Myocyte (in vitro differentiated cells): ENCODE results near the gene ITPK1. TPM values are rescaled to one million over a fixed set of nuclear protein-coding genes. Genes with fewer than 3 reads are reported as not detected.
"Not testable (repeated sequence)": the region's sequence is repeated elsewhere in the genome, so short reads cannot be mapped to it uniquely, and the experiment has no call there.

Source experiments
- DNase-seq: peaks from one replicate; pipeline ENCODE4 v3.0.0-alpha.2; 2012; ENCODE audit warnings: low read depth
- total RNA-seq: library from RNA; depleted of rRNA; stranded (reverse); fragments of >200 nt; gene quantifications from 2 replicates; pipeline ENCODE4 v1.2.3, GENCODE V29; 2014

The ITPK1 gene
- total RNA-seq, 1 donor from 2014 or later: 19.1 TPM

DNA sequence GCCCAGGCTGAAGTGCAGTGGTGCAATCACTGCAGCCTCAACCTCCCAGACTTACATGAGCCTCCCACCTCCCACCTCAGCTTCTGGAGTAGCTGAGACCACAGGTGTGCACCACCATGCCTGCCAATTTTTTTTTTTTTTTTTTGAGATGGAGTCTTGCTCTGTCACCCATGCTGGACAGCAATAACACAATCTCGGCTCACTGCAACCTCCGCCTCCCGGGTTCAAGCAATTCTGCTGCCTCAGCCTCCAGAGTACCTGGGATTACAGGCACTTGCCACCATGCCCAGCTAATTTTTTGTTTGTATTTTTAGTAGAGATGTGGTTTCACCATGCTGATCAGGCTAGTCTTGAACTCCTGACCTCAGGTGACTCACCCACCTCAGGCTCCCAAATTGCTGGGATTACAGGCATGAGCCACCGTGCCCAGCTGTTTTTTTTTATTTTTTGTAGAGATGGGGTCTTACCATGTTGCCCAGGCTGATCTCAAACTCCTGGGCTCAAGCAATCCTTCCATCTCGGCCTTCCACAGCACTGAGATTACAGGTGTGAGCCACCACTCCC lies 15.6 kb upstream of the ITPK1 start:
- DNase-seq: not testable (repeated sequence)

DNA sequence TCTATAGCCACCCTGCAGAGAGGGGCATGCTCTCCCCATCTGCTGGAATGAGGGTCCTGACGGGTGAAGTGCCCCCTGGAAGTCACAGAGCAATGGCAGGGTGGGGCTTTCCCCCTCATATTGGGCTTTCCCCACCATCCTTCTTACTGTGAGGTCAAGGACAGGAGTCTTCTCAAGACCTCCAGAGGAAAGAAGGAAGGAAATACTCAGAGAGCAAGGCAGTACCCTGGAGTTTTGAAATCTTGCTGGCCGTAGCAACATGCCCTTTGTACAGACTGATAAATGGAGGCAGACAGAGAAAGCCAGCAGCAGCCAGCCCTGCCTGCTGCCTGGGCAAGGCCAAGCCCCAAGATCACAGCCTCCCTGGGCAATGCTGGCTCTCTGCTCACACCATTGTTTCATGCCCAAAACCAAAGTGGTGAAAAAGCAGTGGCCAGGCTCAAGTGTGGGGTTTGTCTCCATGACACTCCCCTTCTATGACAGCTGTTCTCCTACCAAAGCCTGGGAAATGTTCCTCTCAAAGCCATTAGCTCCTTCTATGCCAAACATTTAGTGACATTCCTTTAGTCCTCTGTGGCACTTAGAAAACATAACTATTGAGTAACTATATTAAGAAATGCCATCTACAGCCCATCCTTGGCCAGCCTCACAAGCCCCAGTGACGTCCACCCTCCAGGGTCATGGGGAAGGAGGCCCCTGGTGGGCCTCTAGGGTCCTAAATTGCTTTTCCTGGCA lies 13.2 kb upstream of the ITPK1 start:
- DNase-seq: peak; percentile 85

DNA sequence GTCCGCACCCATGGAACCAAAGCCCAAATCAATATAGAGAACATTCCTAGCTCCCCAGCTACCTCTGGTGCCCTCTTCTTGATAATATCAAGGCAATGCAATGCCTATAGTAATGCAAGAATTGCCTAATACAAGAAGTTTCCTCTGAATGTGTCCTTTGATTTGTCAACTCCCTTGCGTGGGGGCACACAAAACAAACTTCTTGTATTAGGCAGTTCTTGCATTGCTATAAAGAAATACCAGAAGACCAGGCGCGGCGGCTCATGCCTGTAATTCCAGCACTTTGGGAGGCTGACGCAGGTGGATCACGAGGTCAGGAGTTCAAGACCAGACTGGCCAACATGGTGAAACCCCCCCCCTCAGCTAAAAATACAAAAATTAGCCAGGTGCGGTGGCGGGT lies 10.4 kb upstream of the ITPK1 start:
- DNase-seq: no peak

DNA sequence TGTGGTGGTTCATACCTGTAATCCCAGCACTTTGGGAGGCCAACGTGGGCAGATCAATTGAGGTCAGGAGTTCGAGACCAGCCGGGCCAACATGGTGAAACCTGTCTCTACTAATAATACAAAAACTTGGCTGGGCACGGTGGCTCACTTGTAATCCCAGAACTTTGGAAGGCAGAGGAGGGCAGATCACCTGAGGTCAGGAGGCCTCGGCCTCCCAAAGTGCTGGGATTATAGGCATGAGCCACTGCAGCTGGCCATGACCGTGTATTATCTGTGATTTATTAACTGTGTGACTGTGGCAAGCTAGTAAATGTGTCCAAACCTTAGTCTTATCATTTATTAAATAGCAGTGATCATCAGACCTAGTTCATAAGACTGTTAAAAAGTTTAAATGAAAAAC lies 7.1 kb upstream of the ITPK1 start:
- DNase-seq: no peak

DNA sequence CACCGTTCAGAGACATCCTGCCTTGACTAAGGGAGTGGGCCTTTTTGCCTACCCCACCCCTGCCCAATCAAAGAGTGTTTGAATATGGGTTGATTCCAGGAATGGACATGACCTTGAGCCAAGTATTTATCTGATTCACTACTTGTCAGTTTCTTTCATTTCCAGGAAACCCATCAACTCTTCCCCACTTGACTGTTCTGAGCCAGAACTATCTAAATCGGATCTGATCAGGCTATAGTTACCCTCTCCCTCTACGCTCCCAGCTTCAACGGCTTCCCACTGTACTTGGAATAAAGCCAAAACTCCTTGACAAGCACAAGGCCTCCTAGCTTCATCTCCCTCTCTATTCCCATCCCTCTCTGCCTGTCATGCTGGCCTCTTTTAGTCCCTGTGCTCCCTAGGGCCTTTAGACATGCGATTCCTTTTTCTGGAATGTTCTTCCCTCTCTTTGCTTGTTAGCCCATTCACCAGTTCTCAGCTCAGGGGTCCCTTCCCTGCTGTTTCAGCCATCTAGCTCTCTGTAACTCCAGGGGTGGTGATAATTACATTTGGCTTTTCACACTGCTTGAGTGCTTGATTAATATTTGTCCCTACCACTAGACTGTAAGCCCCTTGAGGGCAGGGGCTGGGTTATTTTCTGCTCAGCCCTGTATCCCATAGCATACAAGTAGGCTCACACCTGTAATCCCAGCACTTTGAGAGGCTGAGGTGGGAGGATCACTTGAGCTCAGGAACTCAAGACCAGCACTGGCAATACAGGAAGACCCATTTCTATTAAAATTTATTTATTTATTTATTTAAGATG lies 5.5 kb upstream of the ITPK1 start:
- no peak for DNase-seq

DNA sequence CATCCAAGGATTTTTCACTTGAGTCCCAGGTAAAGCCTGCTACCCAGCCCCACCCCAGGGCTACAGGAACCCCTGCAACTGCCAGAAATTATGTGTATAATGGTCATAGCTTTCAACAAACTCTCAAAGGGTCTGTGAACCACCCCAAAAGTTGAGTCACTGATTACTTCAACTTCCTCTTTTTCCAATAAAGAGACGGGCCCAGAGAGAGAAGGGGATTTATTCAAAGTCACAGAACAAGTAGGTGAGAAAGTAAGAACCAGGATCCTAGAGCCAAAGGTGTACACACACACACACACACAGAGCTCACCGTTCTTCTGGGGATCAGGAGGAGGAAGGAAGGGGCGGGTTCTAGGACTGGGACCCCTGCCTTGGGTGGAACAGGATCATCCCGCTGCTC lies 4.8 kb upstream of the ITPK1 start:
- DNase-seq: no peak

DNA sequence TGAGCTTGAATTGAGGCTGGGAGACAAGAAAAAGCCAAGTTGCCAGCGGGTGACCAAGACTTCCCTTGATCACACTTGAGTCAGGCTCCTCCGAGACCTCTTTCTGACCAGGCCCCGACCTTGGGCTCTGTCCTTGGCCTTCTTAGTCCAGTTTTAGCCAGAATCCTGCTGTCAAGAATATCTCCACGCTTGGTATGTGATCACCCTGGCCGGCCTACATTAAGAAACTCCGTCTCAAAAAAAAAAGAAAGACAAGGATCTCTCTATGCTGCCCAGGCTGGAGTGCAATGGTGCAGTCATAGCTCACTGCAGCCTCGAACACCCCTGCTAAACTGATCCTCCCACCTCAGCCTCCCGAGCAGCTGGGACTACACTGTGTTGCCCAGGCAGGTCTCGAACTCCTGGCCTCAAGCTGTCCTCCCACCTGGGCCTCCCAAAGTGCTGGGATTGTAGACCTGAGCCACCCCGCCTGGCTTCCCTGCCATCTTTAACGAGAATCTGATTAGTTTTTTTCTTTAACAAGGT lies 1.0 kb upstream of the ITPK1 start:
- DNase-seq: no peak

DNA sequence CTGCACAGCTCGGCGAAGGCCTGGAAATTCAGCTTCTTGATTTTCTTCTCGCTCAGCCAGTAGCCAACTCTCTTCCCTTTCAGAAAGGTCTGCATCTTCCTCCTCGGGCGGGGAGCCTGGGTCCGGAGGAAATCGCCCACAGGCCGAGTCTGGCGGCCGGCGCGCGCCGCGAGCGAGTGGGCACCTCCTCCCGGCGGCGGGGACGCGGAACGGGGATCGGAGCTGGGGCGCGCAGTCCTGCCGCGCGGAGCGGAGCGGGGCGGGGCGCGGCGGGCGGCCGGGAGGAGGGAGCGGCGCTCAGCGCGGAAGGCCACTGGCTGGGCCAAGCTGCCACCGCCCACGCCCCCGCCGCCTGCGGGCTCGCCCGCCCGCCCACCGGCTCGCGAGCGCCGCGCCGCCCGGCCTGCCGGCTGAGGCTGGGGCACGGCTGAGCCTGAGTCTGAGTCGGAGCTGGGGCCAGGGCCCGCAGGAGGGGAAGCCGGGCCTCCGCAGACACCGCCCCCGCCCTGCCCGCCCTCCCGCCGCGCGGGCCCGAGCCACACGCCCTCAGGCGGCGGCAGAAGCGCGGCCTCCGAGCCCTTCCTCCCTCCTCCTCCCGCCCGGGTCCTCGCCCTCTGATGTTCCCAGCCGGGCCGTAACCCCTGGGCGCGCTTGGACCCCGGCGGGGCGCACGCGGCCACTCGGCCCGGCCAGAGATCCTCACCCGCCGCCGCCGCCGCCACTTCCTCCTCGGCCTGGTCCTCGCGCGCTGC lies 480 bp downstream of the ITPK1 start:
- peak; percentile 88 for DNase-seq

DNA sequence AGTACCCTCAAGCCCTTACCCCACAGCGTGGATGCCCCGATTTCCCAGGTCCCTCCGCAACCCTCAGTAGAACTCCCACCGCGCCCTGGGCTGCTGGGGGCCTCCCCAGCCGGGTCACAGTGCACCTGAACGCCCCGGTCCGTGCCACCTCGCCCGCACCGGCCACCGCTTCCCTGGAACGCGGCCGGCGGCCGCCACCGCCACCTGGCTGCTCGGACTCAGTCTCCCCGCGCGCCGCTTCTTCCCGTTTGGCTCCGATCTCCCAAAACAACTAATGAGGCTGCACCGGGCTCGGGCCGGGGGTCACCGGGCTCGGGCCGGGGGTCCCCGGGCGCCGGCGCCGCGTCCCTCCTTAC lies 1.0 kb downstream of the ITPK1 start:
- no peak for DNase-seq

DNA sequence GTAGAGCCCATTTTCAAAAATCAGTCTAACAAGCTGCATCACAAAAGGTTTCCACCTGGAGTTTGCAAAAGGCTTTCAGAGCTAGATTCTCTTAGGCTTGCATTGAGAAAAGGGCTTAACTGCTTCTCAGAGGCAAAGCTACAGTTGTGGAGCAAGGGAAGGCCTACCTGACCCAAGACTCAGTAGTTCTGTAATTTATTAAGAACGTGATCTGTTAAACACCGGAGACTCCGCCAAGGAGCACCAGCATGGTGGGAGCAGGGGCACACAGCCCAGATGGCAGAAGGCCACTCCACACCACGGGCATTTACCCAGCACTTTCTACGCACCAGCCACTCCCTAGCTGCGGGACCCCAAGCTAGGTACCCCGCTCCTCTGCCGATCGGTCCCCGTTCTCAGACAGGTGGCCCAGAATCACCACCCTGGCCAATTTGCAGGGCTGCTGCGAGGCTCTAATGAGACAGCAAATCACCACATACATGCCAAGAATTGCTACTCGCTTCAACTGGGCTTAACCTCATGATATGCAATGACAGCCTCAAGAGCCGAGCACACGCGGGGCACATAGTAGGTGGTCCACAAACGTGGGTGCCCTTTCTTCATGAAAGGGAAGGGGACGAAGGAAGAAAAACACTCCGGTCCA lies 1.5 kb downstream of the ITPK1 start:
- DNase-seq: no peak

DNA sequence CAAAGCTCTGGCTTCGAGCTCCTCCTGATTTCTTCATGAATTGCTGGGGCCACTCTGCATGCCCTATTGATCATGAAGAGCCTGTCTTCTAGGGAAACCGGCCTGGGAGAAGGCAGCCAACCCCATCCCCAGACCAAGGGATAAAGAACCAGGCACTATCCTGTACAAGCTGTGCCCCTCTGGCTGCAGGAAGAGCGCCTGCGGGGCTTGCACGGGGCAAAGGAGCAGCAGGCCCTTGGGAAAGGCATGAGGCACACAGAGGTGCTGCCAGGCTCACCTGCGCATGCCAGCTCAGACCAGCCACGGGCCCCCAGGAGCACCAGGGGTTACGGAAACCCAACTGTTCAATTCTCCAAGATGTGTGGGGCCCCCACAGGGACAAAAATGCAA lies 2.1 kb downstream of the ITPK1 start:
- DNase-seq: no peak

DNA sequence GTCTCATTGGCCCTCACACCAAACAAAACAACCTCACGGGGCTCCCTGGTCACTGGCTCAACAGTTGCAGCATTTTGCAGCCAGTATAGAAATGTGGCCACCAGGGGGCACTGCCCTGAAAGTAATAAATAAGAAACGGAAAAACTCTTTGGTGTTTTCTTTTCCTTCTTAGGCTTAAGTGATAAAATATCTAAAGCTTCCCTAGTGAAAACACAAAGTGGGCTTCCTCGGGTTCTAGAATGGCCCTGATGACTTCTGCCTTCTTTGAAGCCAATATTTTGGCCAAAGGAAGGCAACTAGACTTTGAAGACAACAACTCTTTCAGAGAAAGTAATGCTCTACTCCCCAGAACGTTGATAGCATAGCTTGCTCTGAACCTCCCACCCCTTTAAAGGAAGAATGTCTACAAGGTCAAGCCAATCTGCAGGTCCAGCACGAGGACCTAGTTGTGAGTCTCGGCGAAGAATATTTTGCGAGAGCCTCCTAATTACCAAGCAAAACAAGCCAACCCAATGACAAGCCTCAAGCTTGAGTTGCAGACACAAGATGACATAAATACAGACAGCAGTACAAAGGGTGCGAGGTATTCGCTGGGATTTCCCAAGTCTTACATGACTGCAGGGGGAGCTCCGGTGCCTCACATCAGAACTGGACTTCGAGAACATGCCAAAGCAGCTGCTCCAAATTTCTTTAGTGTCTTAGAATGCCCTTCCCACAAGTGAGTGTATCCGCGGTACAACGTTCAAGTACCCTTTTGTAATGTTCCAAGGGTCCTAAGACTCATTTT lies 2.6 kb downstream of the ITPK1 start:
- peak; percentile 87 for DNase-seq

DNA sequence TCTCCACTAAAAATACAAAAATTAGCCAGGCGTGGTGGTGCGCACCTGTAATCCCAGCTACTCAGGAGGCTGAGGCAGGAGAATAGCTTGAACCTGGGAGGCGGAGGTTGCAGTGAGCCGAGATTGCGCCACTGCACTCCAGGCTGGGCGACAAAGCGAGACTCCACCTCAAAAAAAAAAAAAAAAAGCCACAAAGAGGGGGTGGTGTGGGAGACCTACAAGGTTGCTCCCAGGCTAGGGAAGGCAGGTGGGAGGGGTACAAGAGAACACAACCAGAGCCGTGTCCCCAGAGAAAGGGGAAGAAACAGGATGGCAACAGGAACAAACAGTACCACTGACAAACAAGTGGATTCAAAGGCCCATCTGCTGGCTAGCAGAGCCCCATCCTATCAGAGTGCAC lies 4.2 kb downstream of the ITPK1 start:
- DNase-seq: not testable (repeated sequence)

DNA sequence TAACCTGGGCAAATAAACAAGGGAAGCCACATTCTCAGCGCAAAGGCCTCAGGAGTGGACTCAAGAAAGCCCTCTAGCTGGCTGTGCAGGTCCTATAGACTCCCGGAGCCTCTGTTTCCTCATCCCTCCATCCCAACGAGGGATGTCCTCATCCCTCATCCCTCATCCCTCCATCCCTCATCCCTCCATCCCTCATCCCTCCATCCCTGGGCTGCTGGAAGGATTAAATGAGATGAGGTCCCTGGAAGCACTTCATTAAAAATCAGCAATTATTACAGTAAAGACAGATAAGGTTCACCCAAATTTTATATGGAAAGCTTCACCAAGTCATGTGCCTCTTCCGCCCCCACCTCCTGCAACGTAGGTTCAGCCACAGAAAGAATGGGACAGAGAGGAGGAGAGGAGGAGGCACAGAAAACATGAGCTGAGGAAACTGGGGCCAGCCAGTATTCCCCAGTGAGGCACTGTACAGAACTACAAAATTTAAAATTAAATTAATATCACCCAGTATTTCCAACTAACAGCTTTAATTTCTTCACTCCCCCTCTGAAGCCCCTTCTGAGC lies 4.8 kb downstream of the ITPK1 start:
- no peak for DNase-seq

DNA sequence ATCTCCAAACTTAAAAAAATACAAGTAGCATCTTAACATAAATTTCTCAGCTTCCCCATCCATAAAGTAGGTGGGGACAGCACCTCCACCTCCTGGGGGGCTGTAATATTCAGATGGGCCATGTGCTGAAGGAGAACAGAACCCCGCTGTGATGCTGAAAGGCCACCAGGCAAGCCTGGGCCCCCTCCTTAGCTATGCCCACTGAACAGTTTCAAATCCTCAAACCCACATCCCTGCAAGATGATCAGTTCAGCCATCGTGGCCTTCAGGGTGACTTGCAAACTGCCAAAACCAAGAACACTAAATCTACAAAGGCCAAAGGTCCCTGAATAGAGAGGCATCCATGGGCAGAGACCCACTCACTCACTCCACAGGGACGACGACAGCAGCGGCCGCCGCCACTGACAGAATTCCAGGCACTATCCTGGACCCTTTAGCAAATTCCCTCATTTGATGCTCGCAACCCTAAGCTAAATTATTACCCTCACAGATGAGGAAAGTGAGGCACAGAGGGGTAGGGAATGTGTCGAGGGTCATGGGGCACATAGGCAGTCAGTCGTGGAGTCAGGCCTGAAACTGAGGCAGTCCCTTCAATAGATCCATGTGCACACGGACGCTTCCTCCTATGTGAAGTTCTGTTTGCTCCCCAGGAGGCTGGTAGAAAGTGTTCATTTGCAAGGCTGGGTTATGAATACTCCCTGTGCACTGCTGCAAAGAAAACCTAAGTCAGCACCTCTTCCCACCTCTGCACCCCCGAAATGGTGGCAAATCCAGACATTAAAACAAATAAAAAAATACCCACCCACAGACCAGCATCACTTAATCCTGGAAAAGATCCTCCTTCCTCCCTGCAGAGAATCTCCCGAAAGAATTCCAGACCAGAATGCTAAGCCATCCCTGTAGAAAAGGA lies 5.9 kb downstream of the ITPK1 start:
- DNase-seq: no peak

DNA sequence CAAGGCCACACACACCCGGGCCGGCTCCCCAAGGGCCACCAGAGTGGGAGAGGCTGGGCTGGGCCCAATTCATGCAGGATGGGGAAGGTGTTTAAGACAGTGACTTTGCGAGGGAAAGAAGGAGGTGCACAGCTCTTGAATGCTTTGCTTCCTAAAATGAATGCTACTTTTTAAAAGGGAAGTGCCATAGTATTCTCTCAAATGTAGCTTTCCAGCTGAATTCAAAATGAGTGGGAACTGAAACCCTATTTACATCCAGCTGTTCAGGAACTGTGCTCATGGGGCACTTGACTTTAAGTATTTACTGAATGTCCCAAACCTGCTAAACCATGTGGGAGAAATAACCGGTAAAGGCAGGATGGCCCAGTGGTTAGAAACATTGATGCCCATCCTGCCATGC lies 7.6 kb downstream of the ITPK1 start:
- DNase-seq: no peak

DNA sequence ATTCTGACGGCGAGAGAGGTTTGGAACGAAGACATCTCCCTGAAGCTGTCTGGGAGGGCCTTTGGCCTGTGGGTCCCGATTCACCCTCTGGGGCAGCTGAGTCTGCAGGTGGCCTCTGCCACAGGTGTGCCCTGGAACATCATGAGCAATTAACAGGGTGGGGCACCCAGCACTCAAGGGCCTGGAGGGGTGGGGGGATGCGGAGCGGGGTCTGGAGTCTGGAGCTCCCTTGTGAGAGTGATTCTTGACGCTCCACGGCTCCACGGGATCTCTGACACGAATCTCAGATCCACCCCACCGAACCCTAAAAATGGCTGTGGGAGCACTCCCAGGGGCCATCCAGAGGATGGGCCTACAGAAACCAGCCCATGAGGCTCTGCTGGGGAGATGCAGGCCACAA lies 8.3 kb downstream of the ITPK1 start:
- DNase-seq: no peak

DNA sequence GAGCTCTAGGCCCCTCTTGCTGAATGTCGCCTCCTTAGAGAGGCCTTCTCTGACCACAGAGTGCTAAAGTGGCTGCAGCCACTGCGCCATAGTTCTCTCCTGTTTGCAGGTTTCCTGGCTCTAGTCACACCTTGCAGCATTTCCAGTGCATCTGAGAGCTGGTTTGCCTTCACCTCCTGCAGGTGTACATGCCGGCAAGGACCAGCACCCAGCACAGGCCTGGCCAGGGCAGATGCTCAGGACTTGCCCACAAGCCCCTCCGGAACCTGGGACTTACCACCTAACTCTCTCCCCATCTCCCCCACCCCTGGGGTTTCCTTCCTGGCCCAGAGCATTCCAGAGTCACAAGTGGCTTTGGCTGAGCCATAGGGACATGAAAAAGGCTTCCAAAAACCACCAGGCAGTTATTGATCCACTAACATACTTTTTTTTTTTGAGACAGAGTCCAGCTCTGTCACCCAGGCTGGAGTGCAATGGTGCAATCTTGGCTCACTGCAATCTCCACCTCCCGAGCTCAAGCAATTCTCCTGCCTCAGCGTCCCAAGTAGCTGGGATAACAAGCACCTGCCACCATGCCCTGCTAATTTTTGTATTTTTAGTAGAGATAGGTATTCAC lies 9.1 kb downstream of the ITPK1 start:
- DNase-seq: no peak
